Cardiac septum (tissue), 1 donor: ENCODE data around the gene ALDH1L2. TPM values are rescaled to one million over a fixed set of nuclear protein-coding genes. Genes with fewer than 3 reads are reported as not detected.

ENCODE experiments used
- DNase-seq: peaks from one replicate; pipeline ENCODE4 v3.0.0-alpha.2; 2020; ENCODE audit warnings: low spot score
- intact Hi-C: fragments of 100-400 bp; cut with DNase I; formaldehyde crosslinking; loops from one replicate; pipeline ENCODE4 v1.14.0; 2022
- total RNA-seq: library from RNA; stranded (reverse); fragmentation: NEBNext Ultra II Directional; extraction: Animal tissue kit (Norgen Biotek cat#: 25700); gene quantifications from one replicate; pipeline ENCODE4 v1.2.1, GENCODE V29; 2021
- donor health status: DM: no; HTN: no; CAD: no.

Gene ALDH1L2
- total RNA-seq, 1 donor from 2014 or later: 3.6 TPM

GRCh38 chr12:105089817-105090216, 5.6 kb upstream of the ALDH1L2 start:
- no peak for DNase-seq
- intact Hi-C loops: no loop called here

GRCh38 chr12:105085501-105085900, 1.2 kb upstream of the ALDH1L2 start:
- intact Hi-C loops: no loop called here
- DNase-seq: no peak

GRCh38 chr12:105083551-105084105, 630 bp downstream of the ALDH1L2 start:
- intact Hi-C loops: no loop called here
- DNase-seq: no peak

- intact Hi-C loops: no loop called here
These were observed 1.2 kb downstream of the ALDH1L2 start for GRCh38 chr12:105083031-105083430.

GRCh38 chr12:105078712-105079570, 5.3 kb downstream of the ALDH1L2 start:
- no peak for DNase-seq
- intact Hi-C loops: no loop called here

More at GRCh38 chr12:105083031-105083430, 1.2 kb downstream of the ALDH1L2 start:
- DNase-seq: no peak

GRCh38 chr12:105077435-105077834, 6.8 kb downstream of the ALDH1L2 start:
- DNase-seq: no peak
- intact Hi-C loops: no loop called here

- no peak for DNase-seq
These were observed 7.3 kb downstream of the ALDH1L2 start for GRCh38 chr12:105076913-105077312.

GRCh38 chr12:105076098-105076497, 8.2 kb downstream of the ALDH1L2 start:
- intact Hi-C loops: no loop called here
- no peak for DNase-seq

More at GRCh38 chr12:105076913-105077312, 7.3 kb downstream of the ALDH1L2 start:
- intact Hi-C loops: no loop called here

- DNase-seq: no peak
These were observed 11.3 kb downstream of the ALDH1L2 start for GRCh38 chr12:105072888-105073488.

GRCh38 chr12:105071981-105072380, 12.3 kb downstream of the ALDH1L2 start:
- intact Hi-C loops: no loop called here
- no peak for DNase-seq

More at GRCh38 chr12:105072888-105073488, 11.3 kb downstream of the ALDH1L2 start:
- intact Hi-C loops: no loop called here

- DNase-seq: no peak
- intact Hi-C loops: no loop called here
These were observed 14.1 kb downstream of the ALDH1L2 start for GRCh38 chr12:105069936-105070702.

- DNase-seq: no peak
- intact Hi-C loops: no loop called here
These were observed 16.7 kb downstream of the ALDH1L2 start for GRCh38 chr12:105067511-105068031.

GRCh38 chr12:105064564-105065178, 19.6 kb downstream of the ALDH1L2 start:
- intact Hi-C loops: no loop called here
- no peak for DNase-seq

- intact Hi-C loops: no loop called here
- DNase-seq: no peak
These were observed 23.4 kb downstream of the ALDH1L2 start for GRCh38 chr12:105060715-105061378.

- DNase-seq: no peak
- intact Hi-C loops: no loop called here
These were observed 27.1 kb downstream of the ALDH1L2 start for GRCh38 chr12:105057174-105057573.

GRCh38 chr12:105053116-105053572, 31.1 kb downstream of the ALDH1L2 start:
- no peak for DNase-seq
- intact Hi-C loops: loop anchor here (5.0 kb wide), 2 partner anchors 671 to 851 kb away; no protein-coding TSS in a partner anchor

GRCh38 chr12:105051981-105052380, 32.3 kb downstream of the ALDH1L2 start:
- DNase-seq: no peak
- intact Hi-C loops: loop anchor here (5.0 kb wide), 2 partner anchors 670 to 850 kb away; no protein-coding TSS in a partner anchor

- intact Hi-C loops: no loop called here
- no peak for DNase-seq
These were observed 35.9 kb downstream of the ALDH1L2 start for GRCh38 chr12:105048315-105048714.
